ENCODE measurements around the gene FCRLB.

DNA sequence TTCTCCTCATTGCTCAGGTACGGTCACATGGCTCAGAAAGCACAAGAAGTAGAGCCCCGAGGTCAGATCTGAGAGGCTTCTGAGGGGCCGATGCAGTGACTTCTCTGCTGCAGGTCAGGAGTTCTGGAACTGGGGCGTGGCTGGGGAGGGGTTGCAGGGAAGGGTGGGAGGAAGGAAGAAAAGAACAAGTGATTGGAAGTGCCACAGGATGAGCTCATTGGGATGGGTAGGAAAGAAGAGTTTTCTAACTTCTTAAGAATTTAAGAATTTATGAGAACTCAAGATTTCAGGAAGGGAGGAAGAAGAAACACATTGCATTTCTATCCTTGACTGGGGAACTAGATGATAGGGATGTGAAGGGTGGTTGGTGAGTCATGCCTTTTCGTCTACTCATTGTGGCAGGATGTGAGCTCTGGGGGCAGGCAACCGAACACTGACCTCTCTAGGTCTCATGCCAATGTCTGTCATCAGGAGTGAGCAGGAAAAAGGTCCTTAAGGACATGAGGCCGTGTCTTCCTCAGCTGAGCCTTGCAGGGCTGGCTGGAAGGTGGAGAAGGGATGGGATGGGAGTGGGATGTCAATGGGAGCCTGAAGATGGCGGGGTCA lies 497 bp downstream of the FCRLB start:
- TF ChIP-seq CTCF (IDR thresholded peaks at IDR 0.05) (no peak), EP300 (IDR thresholded peaks at IDR 0.05) (no peak), POLR2AphosphoS5 (IDR thresholded peaks at IDR 0.05) (no peak)
